GM11168 (cell line): Measurements from ENCODE around the gene TPTE.
"Not testable (repeated sequence)": the region's sequence is repeated elsewhere in the genome, so short reads cannot be mapped to it uniquely, and the experiment has no call there.

Source experiments
- in situ Hi-C: fragments of 300-500 bp; cut with MboI; formaldehyde crosslinking; loops from one replicate; pipeline ENCODE4 v1.12.0; 2022; ENCODE audit warnings: low sequenced_read_pairs; ENCODE audit not compliant: unreplicated experiment

Gene TPTE

DNA sequence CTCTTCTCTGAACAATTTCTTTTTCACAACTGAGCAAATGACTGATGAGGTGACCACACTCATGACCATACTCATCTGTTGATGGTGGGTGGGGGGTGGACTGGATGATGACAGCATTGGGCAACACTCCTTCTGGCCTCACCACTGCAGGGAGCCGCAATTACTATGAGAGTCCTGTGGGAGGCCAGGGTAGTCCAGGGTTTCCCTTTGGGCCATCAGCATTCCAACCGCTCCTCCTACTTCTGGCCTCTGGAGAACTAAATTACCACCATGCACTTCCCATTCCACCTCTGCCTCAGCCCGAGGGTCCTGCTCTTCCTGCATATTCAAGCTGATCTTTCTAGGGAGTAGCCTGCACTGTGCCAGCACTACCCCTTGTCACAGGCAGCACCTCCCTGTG is 94.7 kb downstream of the TPTE start:
- in situ Hi-C loops: not testable (repeated sequence)

- in situ Hi-C loops: no loop called here
Measured at GRCh38 chr21:10616535-10616934, 95.2 kb downstream of the TPTE start.

GRCh38 chr21:10617133-10617752 is 95.9 kb downstream of the TPTE start:
- in situ Hi-C loops: not testable (repeated sequence)

DNA sequence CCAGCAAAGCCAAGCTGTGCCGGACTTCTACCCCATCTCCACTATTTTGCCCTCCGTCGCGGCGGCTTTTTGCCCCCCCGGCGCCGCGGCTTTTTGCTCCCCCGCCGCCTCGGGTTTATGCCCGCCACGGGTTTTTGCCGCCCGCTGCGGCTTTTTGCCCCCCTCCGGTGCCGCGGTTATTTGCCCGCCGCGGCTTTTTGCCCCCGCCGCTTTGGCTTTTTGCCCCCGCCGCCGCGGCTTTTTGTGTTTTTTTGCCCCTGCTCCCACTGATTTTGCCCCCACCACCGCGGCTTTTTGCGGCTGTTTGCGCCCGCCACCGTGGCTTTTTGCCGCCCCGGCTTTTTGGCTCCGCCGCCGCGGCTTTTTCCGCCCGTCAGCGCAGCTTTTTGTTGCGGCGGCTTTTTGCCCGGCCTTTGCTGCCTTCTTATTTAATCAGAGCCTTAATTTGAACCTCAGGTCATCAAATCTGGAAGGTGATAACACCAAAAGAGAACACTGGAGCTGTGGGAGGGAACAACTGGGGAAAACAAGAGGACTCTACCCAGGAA is 106.0 kb downstream of the TPTE start:
- in situ Hi-C loops: loop anchor here (25.0 kb wide), 1 partner anchor 135 kb away; no protein-coding TSS in a partner anchor

DNA sequence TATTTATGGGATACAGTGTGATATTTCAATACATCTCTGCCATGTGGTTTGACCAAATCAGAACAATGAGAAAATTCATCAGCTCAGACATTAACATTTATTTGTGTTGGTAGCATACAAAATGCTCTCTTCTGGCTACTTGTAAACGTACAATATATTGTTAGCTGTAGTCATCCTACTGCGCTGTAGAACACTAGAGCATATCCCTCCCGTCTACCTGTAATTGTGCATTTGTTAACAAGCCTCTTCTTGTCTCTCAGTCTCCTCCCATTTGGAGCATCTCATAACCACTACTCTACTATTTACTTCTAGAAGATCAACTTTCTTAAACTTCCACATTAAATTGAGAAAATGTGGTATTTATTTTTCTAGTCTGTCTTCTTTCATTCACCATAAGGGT is 107.9 kb downstream of the TPTE start:
- in situ Hi-C loops: loop anchor here (25.0 kb wide), 1 partner anchor 133 kb away; no protein-coding TSS in a partner anchor

GRCh38 chr21:10630829-10631228 is 109.4 kb downstream of the TPTE start:
- in situ Hi-C loops: loop anchor here (25.0 kb wide), 1 partner anchor 131 kb away; no protein-coding TSS in a partner anchor

GRCh38 chr21:10631316-10631715 is 109.9 kb downstream of the TPTE start:
- in situ Hi-C loops: loop anchor here (25.0 kb wide), 1 partner anchor 131 kb away; no protein-coding TSS in a partner anchor

DNA sequence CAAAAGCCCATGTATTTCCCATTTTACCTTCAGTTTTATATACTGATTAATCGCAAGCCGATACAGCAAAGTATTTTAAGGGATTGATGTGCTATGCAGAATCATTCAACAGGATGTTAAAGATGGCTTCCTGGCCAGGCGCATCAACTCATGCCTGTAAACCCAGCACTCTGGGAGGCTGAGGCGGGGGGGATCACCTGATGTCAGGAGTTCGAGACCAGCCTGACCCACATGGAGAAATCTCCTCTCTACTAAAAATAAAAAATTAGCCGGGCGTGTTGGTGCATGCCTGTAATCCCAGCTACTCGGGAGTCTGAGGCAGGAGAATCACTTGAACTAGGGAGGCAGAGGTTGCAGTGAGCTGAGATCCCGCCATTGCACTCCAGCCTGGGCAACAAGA is 116.8 kb downstream of the TPTE start:
- in situ Hi-C loops: loop anchor here (25.0 kb wide), 1 partner anchor 124 kb away; no protein-coding TSS in a partner anchor

DNA sequence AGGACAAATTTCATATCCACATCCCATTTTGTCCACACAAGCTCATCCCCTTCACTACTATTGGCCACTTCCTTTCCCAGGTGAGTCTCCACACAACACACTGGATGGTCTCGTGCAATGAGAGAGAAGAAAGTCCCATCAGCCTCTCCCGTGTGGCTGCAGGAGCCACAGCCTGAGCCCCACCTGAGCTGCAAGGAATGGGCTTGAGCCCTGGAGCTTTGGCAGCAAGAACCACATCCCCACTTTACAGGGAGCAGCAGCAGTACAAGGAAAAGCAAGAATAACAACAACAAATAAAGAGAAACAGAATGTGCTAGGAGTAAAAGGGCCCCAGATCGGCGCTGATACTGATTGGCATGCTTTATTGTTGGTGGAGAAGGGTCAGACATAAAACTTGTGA is 117.7 kb downstream of the TPTE start:
- in situ Hi-C loops: loop anchor here (25.0 kb wide), 1 partner anchor 123 kb away; no protein-coding TSS in a partner anchor

GRCh38 chr21:10639746-10640145 is 118.4 kb downstream of the TPTE start:
- in situ Hi-C loops: loop anchor here (25.0 kb wide), 1 partner anchor 123 kb away; no protein-coding TSS in a partner anchor

DNA sequence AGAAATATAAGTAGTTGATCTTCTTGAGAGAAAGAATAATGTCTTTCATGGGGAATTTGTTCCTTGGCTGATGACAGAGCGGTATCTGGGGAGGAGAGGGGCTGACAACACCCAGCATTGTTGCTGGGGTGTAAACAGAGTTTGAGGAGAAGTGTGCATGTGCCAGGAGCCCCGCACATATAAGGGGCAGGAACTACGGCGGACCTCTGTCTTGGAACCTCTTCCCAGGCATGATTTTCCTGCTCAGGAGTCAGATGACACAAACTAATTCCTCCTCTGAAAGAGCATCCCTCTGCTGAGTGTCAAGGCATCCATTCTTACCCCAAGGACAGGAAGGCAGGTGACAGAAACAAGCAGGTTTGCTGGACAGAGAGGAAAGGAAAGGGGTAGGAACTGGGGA is 119.1 kb downstream of the TPTE start:
- in situ Hi-C loops: loop anchor here (25.0 kb wide), 1 partner anchor 122 kb away; no protein-coding TSS in a partner anchor

- in situ Hi-C loops: loop anchor here (25.0 kb wide), 1 partner anchor 121 kb away; no protein-coding TSS in a partner anchor
Measured at GRCh38 chr21:10641107-10641506, 119.7 kb downstream of the TPTE start.

DNA sequence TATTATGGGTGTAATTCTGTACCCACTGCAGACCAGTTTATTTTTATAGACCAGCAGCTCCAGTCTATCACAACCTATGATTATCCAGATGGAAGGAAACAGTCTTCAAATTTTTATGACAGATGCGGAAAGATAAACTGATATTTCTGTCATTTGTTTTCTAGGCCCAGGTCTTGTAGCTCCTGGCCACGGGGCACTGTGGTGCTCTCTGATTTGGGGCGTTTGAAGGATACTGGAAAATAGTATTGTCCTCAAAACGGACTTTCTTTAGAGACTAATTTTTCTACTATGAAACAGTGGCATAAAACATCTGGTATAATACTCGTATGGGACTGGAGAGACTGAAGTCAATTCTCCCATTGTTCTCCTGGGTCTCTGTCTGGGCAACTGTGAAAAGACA is 124.3 kb downstream of the TPTE start:
- in situ Hi-C loops: loop anchor here (25.0 kb wide), 1 partner anchor 117 kb away; no protein-coding TSS in a partner anchor

DNA sequence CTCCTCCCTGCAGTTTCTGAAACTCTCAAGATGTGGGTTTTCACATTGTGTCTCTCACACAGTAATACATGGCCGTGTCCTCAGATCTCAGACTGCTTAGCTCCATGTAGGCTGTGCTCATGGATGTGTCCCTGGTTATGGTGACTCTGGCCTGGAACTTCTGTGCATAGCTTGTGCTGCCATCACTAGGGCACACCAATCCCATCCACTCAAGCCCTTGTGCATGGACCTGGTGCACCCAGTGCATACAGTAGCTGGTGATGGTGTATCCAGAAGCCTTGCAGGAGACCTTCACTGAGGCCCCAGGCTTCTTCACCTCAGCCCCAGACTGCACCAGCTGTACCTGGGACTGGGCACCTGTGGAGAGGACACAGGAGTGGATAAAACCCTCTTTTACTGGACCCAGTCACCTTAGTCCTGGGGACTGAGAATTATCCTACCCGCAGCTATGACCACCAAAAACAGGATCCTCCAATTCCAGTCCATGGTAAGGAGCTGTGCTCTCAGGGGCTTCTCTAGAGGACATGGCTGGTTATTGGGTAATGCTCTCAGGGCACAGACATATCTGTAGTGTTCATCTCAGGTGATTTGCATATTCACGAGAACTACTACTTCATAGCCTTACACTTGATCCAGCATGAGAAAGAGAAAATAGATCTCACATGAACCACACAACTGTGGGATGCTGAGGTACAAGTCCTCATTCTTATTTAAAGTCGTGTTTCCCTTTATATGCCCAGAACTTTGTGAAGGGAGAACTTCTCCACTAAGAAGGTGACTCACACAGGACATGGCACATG is 128.2 kb downstream of the TPTE start:
- in situ Hi-C loops: loop anchor here (25.0 kb wide), 1 partner anchor 113 kb away; no protein-coding TSS in a partner anchor

DNA sequence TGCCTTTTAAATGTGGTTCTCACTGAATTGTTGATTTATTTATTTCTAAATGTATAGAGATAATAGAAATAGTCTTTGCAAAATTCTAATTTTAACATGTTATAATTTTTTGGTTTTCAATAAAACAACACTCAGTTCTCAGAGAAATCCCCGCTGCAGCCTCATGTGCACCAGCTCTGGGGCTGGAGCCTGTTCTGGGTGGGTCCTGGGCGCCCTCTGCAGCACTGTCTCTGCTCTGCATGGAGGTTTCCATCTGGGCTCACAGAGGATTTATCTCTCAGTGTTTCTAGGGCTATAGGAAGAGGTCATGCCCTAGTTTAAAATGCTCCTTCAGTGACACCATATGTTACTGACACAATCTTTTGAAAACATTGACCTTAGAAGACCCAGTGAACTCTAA is 128.9 kb downstream of the TPTE start:
- in situ Hi-C loops: not testable (repeated sequence)
